HS-5 (cell line): Measurements from ENCODE around the gene OR56A5.
A peak's percentile ranks its signal among the peaks of the same experiment; 100 is the strongest.

Experiments used
- DNase-seq: peaks from one replicate; pipeline ENCODE4 v3.0.0-alpha.2; 2012; ENCODE audit warnings: low read depth

The OR56A5 gene

GRCh38 chr11:5932671-5933070, 35.6 kb downstream of the OR56A5 start:
- no peak for DNase-seq

- DNase-seq = no peak
These were observed 37.2 kb downstream of the OR56A5 start for GRCh38 chr11:5931061-5931460.

- no peak for DNase-seq
These were observed 37.7 kb downstream of the OR56A5 start for GRCh38 chr11:5930614-5931013.

GRCh38 chr11:5929571-5930368, 38.5 kb downstream of the OR56A5 start:
- DNase-seq = no peak

GRCh38 chr11:5928811-5929210, 39.5 kb downstream of the OR56A5 start:
- no peak for DNase-seq

GRCh38 chr11:5928271-5928670, 40.0 kb downstream of the OR56A5 start:
- DNase-seq = no peak

- no peak for DNase-seq
These were observed 44.5 kb downstream of the OR56A5 start for GRCh38 chr11:5923794-5924193.

GRCh38 chr11:5923427-5923776, 44.9 kb downstream of the OR56A5 start:
- DNase-seq = no peak

GRCh38 chr11:5922749-5923426, 45.4 kb downstream of the OR56A5 start:
- DNase-seq = peak; percentile 53
